Naive B cell (primary cell): ENCODE data around the gene CADPS2. TPM values are rescaled to one million over a fixed set of nuclear protein-coding genes. Genes with fewer than 3 reads are reported as not detected.

Source experiments
- ATAC-seq, 2 donors: fragments of 150-1000 bp; cut with Tn5 transposase; 2 replicates each; pipeline ENCODE4 v1.10.0; 2021; ENCODE audit warnings: low read depth in 2 of 2, mild to moderate bottlenecking in 2 of 2, moderate library complexity in 2 of 2
- DNase-seq: peaks from one replicate; pipeline ENCODE4 v3.0.0; 2022
- H3K27ac Mint-ChIP-seq, 6 donors: one replicate each; pipeline ENCODE4 v1.8.0; 2020 to 2022; ENCODE audit warnings: mild to moderate bottlenecking in 6 of 6, mixed read lengths in 6 of 6, moderate library complexity in 5 of 6, inconsistent platforms in 2 of 6
- H3K27me3 Mint-ChIP-seq, 3 donors: one replicate each; pipeline ENCODE4 v1.8.0; 2021 to 2022; ENCODE audit warnings: mixed read lengths in 3 of 3, mild to moderate bottlenecking in 1 of 3
- H3K36me3 Mint-ChIP-seq, 2 donors: one replicate each; pipeline ENCODE4 v1.8.0; 2020 to 2022; ENCODE audit warnings: mixed read lengths in 2 of 2, inconsistent platforms in 1 of 2, mild to moderate bottlenecking in 1 of 2
- H3K4me1 Mint-ChIP-seq, 3 donors: one replicate each; pipeline ENCODE4 v1.8.0; 2020 to 2022; ENCODE audit warnings: mixed read lengths in 3 of 3, inconsistent platforms in 1 of 3, mild to moderate bottlenecking in 1 of 3, moderate library complexity in 1 of 3
- H3K4me3 Mint-ChIP-seq, 8 donors: one replicate each; pipeline ENCODE4 v1.8.0; 2020 to 2022; ENCODE audit warnings: mild to moderate bottlenecking in 8 of 8, mixed read lengths in 8 of 8, moderate library complexity in 8 of 8, inconsistent platforms in 2 of 8
- H3K9me3 Mint-ChIP-seq, 7 donors: one replicate each; pipeline ENCODE4 v1.8.0; 2020 to 2022; ENCODE audit warnings: mixed read lengths in 7 of 7, mild to moderate bottlenecking in 5 of 7, inconsistent platforms in 2 of 7, moderate library complexity in 1 of 7
- polyA plus RNA-seq, 6 donors: library from polyadenylated mRNA; unstranded; fragments of 300-500 nt; fragmentation: Illumina TruSeq; gene quantifications; one replicate each; pipeline ENCODE4 v1.2.3, GENCODE V29; 2021; ENCODE audit warnings: low read depth in 6 of 6

Gene CADPS2
- polyA plus RNA-seq, 6 donors from 2014 or later: not detected

- H3K4me1 Mint-ChIP-seq: no peaks in the 10 kb centered on the region
- DNase-seq: no peak
- no peaks in the 10 kb centered on the region for H3K9me3 Mint-ChIP-seq
- H3K27me3 Mint-ChIP-seq: no peaks in the 10 kb centered on the region
- H3K4me3 Mint-ChIP-seq: no peak overlapping the region
- ATAC-seq: no peak
- H3K36me3 Mint-ChIP-seq: no peaks in the 10 kb centered on the region
- no peak overlapping the region for H3K27ac Mint-ChIP-seq
Measured at GRCh38 chr7:122604251-122604650, 282.0 kb downstream of the CADPS2 start.

- Mint-ChIP-seq H3K4me3 (no peak overlapping the region), H3K36me3 (no peaks in the 10 kb centered on the region), H3K9me3 (peaks cover 0 to 2% (median 0%) of the 10 kb centered on the region in 7 donors), H3K27ac (no peak overlapping the region), H3K4me1 (no peaks in the 10 kb centered on the region), H3K27me3 (no peaks in the 10 kb centered on the region)
- DNase-seq: no peak
- no peak for ATAC-seq
Measured at GRCh38 chr7:122602800-122603199, 283.5 kb downstream of the CADPS2 start.

- Mint-ChIP-seq H3K4me3 (no peak overlapping the region), H3K4me1 (no peaks in the 10 kb centered on the region), H3K27ac (no peak overlapping the region), H3K36me3 (no peaks in the 10 kb centered on the region), H3K9me3 (peaks cover 0 to 2% (median 0%) of the 10 kb centered on the region in 7 donors), H3K27me3 (no peaks in the 10 kb centered on the region)
- DNase-seq (no peak), ATAC-seq (no peak)
Measured at GRCh38 chr7:122600630-122601029, 285.6 kb downstream of the CADPS2 start.

- H3K36me3 Mint-ChIP-seq: no peaks in the 10 kb centered on the region
- no peak for DNase-seq
- no peaks in the 10 kb centered on the region for H3K4me1 Mint-ChIP-seq
- no peaks in the 10 kb centered on the region for H3K27me3 Mint-ChIP-seq
- no peak overlapping the region for H3K4me3 Mint-ChIP-seq
- ATAC-seq: no peak
- H3K27ac Mint-ChIP-seq: no peak overlapping the region
- H3K9me3 Mint-ChIP-seq: peaks cover 0 to 2% (median 0%) of the 10 kb centered on the region in 7 donors
Measured at GRCh38 chr7:122600042-122600441, 286.2 kb downstream of the CADPS2 start.

GRCh38 chr7:122597277-122597676 is 289.0 kb downstream of the CADPS2 start:
- ATAC-seq (no peak), DNase-seq (no peak)
- no peak overlapping the region for H3K4me3 Mint-ChIP-seq
- no peaks in the 10 kb centered on the region for H3K36me3 Mint-ChIP-seq
- H3K27ac Mint-ChIP-seq: no peak overlapping the region
- H3K9me3 Mint-ChIP-seq: peaks cover 0 to 2% (median 0%) of the 10 kb centered on the region in 7 donors
- no peaks in the 10 kb centered on the region for H3K27me3 Mint-ChIP-seq
- H3K4me1 Mint-ChIP-seq: no peaks in the 10 kb centered on the region

- DNase-seq (no peak), ATAC-seq (no peak)
- Mint-ChIP-seq H3K4me1 (no peaks in the 10 kb centered on the region), H3K4me3 (no peak overlapping the region), H3K27me3 (no peaks in the 10 kb centered on the region), H3K9me3 (peaks cover 0 to 4% (median 0%) of the 10 kb centered on the region in 7 donors), H3K27ac (no peak overlapping the region), H3K36me3 (no peaks in the 10 kb centered on the region)
Measured at GRCh38 chr7:122595885-122596284, 290.4 kb downstream of the CADPS2 start.

- Mint-ChIP-seq H3K4me3 (no peak overlapping the region), H3K9me3 (peaks cover 0 to 4% (median 0%) of the 10 kb centered on the region in 7 donors), H3K36me3 (no peaks in the 10 kb centered on the region), H3K27me3 (no peaks in the 10 kb centered on the region), H3K4me1 (no peaks in the 10 kb centered on the region), H3K27ac (no peak overlapping the region)
- no peak for ATAC-seq
- DNase-seq: no peak
Measured at GRCh38 chr7:122588621-122589020, 297.6 kb downstream of the CADPS2 start.

GRCh38 chr7:122584676-122585251 is 301.5 kb downstream of the CADPS2 start:
- no peaks in the 10 kb centered on the region for H3K9me3 Mint-ChIP-seq
- no peaks in the 10 kb centered on the region for H3K27me3 Mint-ChIP-seq
- H3K36me3 Mint-ChIP-seq: no peaks in the 10 kb centered on the region
- no peak for ATAC-seq
- no peaks in the 10 kb centered on the region for H3K4me1 Mint-ChIP-seq
- no peak for DNase-seq
- no peak overlapping the region for H3K27ac Mint-ChIP-seq
- no peak overlapping the region for H3K4me3 Mint-ChIP-seq

GRCh38 chr7:122578350-122578749 is 307.9 kb downstream of the CADPS2 start:
- Mint-ChIP-seq H3K27ac (no peak overlapping the region), H3K27me3 (peaks cover 0 to 4% (median 0%) of the 10 kb centered on the region in 3 donors), H3K4me1 (no peaks in the 10 kb centered on the region), H3K9me3 (peaks cover 0 to 8% (median 0%) of the 10 kb centered on the region in 7 donors), H3K36me3 (no peaks in the 10 kb centered on the region), H3K4me3 (no peak overlapping the region)
- ATAC-seq (no peak), DNase-seq (no peak)

- H3K36me3 Mint-ChIP-seq: no peaks in the 10 kb centered on the region
Measured at GRCh38 chr7:122577449-122578003, 308.7 kb downstream of the CADPS2 start.

GRCh38 chr7:122572706-122573105 is 313.6 kb downstream of the CADPS2 start:
- DNase-seq: no peak
- Mint-ChIP-seq H3K4me1 (no peaks in the 10 kb centered on the region), H3K36me3 (no peaks in the 10 kb centered on the region), H3K27ac (no peak overlapping the region), H3K27me3 (peaks cover 0 to 4% (median 0%) of the 10 kb centered on the region in 3 donors), H3K9me3 (peaks cover 0 to 8% (median 2%) of the 10 kb centered on the region in 7 donors), H3K4me3 (no peak overlapping the region)
- ATAC-seq: no peak

More at GRCh38 chr7:122577449-122578003, 308.7 kb downstream of the CADPS2 start:
- Mint-ChIP-seq H3K4me3 (no peak overlapping the region), H3K27ac (no peak overlapping the region), H3K4me1 (no peaks in the 10 kb centered on the region), H3K9me3 (peaks cover 0 to 8% (median 0%) of the 10 kb centered on the region in 7 donors), H3K27me3 (peaks cover 0 to 4% (median 0%) of the 10 kb centered on the region in 3 donors)
- DNase-seq (no peak), ATAC-seq (no peak)

- DNase-seq (no peak), ATAC-seq (no peak)
- Mint-ChIP-seq H3K9me3 (peaks cover 0 to 1% (median 0%) of the 10 kb centered on the region in 7 donors), H3K4me1 (no peaks in the 10 kb centered on the region), H3K27me3 (no peaks in the 10 kb centered on the region), H3K4me3 (no peak overlapping the region), H3K27ac (no peak overlapping the region), H3K36me3 (no peaks in the 10 kb centered on the region)
Measured at GRCh38 chr7:122561326-122561725, 324.9 kb downstream of the CADPS2 start.

GRCh38 chr7:122556873-122557542 is 329.3 kb downstream of the CADPS2 start:
- H3K4me1 Mint-ChIP-seq: no peaks in the 10 kb centered on the region
- H3K27me3 Mint-ChIP-seq: no peaks in the 10 kb centered on the region
- no peak overlapping the region for H3K4me3 Mint-ChIP-seq
- DNase-seq (no peak), ATAC-seq (no peak)
- H3K9me3 Mint-ChIP-seq: peaks cover 0 to 1% (median 0%) of the 10 kb centered on the region in 7 donors
- H3K27ac Mint-ChIP-seq: no peak overlapping the region
- no peaks in the 10 kb centered on the region for H3K36me3 Mint-ChIP-seq

- Mint-ChIP-seq H3K9me3 (peaks cover 0 to 1% (median 0%) of the 10 kb centered on the region in 7 donors), H3K4me1 (no peaks in the 10 kb centered on the region), H3K36me3 (no peaks in the 10 kb centered on the region), H3K27ac (no peak overlapping the region), H3K27me3 (no peaks in the 10 kb centered on the region), H3K4me3 (no peak overlapping the region)
- DNase-seq (no peak), ATAC-seq (no peak)
Measured at GRCh38 chr7:122556219-122556618, 330.0 kb downstream of the CADPS2 start.
